ENCODE data around the gene RHOU.

DNA sequence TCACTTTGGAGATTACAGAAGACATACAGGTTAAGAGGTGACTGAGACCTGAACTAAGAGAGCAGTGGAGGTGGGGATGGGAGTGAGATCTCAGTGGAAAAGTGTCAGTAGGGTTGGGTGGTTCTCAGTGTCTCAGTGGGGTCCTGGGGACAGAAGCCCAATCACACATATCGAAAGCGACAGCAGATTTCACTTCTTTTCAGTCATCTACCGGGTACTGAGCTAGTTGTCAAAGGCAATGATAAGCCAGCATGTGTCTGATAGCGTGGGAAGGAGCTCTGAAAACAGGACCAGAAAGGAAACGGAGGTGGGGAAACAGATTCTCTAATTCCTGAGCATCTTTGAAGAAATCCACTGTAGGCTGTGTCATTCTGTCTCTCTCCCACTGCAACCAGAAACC is 59.5 kb downstream of the RHOU start:
- TF ChIP-seq EZH2 (IDR thresholded peaks at IDR 0.05; ENCODE audit: insufficient read depth, poor library complexity, severe bottlenecking) (no peak), EZH2phosphoT487 (IDR thresholded peaks at IDR 0.05; ENCODE audit: insufficient read depth, low read depth) (no peak)
